Liver (tissue), 9 donors: Measurements from ENCODE around the gene VSIG10L2. TPM values are rescaled to one million over a fixed set of nuclear protein-coding genes. Genes with fewer than 3 reads are reported as not detected.

Experiments
- DNase-seq: peaks from one replicate; pipeline ENCODE4 v3.0.0-alpha.2; 2017; ENCODE audit warnings: low spot score
- H3K27ac ChIP-seq, 2 donors: one replicate each; pipeline ENCODE4 v1.7.0; 2013; ENCODE audit warnings: inconsistent platforms in 2 of 2, low read length in 2 of 2, control low read depth in 1 of 2, low read depth in 1 of 2, mild to moderate bottlenecking in 1 of 2
- H3K27me3 ChIP-seq, 4 donors: one replicate each; pipeline versions ENCODE4 v1.6.1 to v1.7.0; 2013; ENCODE audit warnings: low read length in 3 of 4, inconsistent platforms in 1 of 4, mild to moderate bottlenecking in 1 of 4, moderate library complexity in 1 of 4; ENCODE audit not compliant: control insufficient read depth in 4 of 4, insufficient read depth in 4 of 4
- H3K36me3 ChIP-seq, 4 donors: one replicate each; pipeline versions ENCODE4 v1.6.1 to v1.7.0; 2013; ENCODE audit warnings: low read length in 3 of 4, mild to moderate bottlenecking in 3 of 4, low read depth in 1 of 4, moderate library complexity in 1 of 4; ENCODE audit not compliant: control insufficient read depth in 4 of 4, insufficient read depth in 3 of 4
- H3K4me1 ChIP-seq, 4 donors: one replicate each; pipeline versions ENCODE4 v1.6.1 to v1.7.0; 2013; ENCODE audit warnings: low read length in 3 of 4, mild to moderate bottlenecking in 3 of 4, moderate library complexity in 1 of 4; ENCODE audit not compliant: control insufficient read depth in 4 of 4, insufficient read depth in 4 of 4
- H3K4me3 ChIP-seq, 3 donors: one replicate each; pipeline versions ENCODE4 v1.6.1 to v1.7.0; 2013; ENCODE audit warnings: low read length in 3 of 3, control low read depth in 1 of 3, low read depth in 1 of 3, mild to moderate bottlenecking in 1 of 3
- H3K9ac ChIP-seq, 2 donors: one replicate each; pipeline ENCODE4 v1.7.0; 2013; ENCODE audit warnings: low read length in 2 of 2, mild to moderate bottlenecking in 2 of 2, moderate library complexity in 2 of 2, control low read depth in 1 of 2, low read depth in 1 of 2
- H3K9me3 ChIP-seq, 4 donors: one replicate each; pipeline versions ENCODE4 v1.6.1 to v1.7.0; 2013; ENCODE audit warnings: low read length in 3 of 4; ENCODE audit not compliant: control insufficient read depth in 4 of 4
- ATF3 ChIP-seq: IDR thresholded peaks from 2 replicates; pipeline ENCODE4 v1.6.1; 2016; ENCODE audit warnings: antibody characterized with exemption
- CTCF ChIP-seq: fragments of 150-350 bp; IDR thresholded peaks from 2 replicates; pipeline ENCODE4 v1.5.1; 2017; ENCODE audit warnings: improper control_type of control experiment, low read depth, low read length; ENCODE audit not compliant: missing input control
- EGR1 ChIP-seq, 2 donors: IDR thresholded peaks; 2 replicates each; pipeline ENCODE4 v1.6.1; 2016 to 2018; ENCODE audit warnings: antibody characterized with exemption in 2 of 2, low read depth in 2 of 2
- FOXA1 ChIP-seq: IDR thresholded peaks from 2 replicates; pipeline ENCODE4 v1.6.1; 2016; ENCODE audit warnings: antibody characterized with exemption
- FOXA2 ChIP-seq: IDR thresholded peaks from 2 replicates; pipeline ENCODE4 v1.6.1; 2016; ENCODE audit warnings: antibody characterized with exemption
- GABPA ChIP-seq, 2 donors: IDR thresholded peaks in 1 of 2; conservative IDR thresholded peaks in 1 of 2; 2 replicates each; pipeline ENCODE4 v1.6.1; 2016; ENCODE audit warnings: antibody characterized with exemption in 2 of 2, mild to moderate bottlenecking in 1 of 2, moderate library complexity in 1 of 2
- HNF4A ChIP-seq, 2 donors: conservative IDR thresholded peaks; 2 replicates each; pipeline ENCODE4 v1.6.1; 2016; ENCODE audit warnings: antibody characterized with exemption in 2 of 2, mild to moderate bottlenecking in 2 of 2
- HNF4G ChIP-seq: IDR thresholded peaks from 2 replicates; pipeline ENCODE4 v1.6.1; 2016; ENCODE audit warnings: antibody characterized with exemption
- JUND ChIP-seq, 2 donors: IDR thresholded peaks; 2 replicates each; pipeline ENCODE4 v1.6.1; 2016; ENCODE audit warnings: antibody characterized with exemption in 2 of 2
- MAX ChIP-seq: IDR thresholded peaks from 2 replicates; pipeline ENCODE4 v1.6.1; 2016; ENCODE audit warnings: antibody characterized with exemption
- NR2F2 ChIP-seq: IDR thresholded peaks from 2 replicates; pipeline ENCODE4 v1.6.1; 2016; ENCODE audit warnings: antibody characterized with exemption
- RAD21 ChIP-seq, 2 donors: IDR thresholded peaks; 2 replicates each; pipeline ENCODE4 v1.6.1; 2016; ENCODE audit warnings: antibody characterized with exemption in 2 of 2, mild to moderate bottlenecking in 2 of 2
- REST ChIP-seq: IDR thresholded peaks from 2 replicates; pipeline ENCODE4 v1.6.1; 2016; ENCODE audit warnings: antibody characterized with exemption, mild to moderate bottlenecking
- RXRA ChIP-seq, 2 donors: IDR thresholded peaks; 2 replicates each; pipeline ENCODE4 v1.6.1; 2017 to 2018; ENCODE audit warnings: antibody characterized with exemption in 2 of 2, mild to moderate bottlenecking in 1 of 2
- TAF1 ChIP-seq: conservative IDR thresholded peaks from 2 replicates; pipeline ENCODE4 v1.6.1; 2016; ENCODE audit warnings: antibody characterized with exemption, mild to moderate bottlenecking
- YY1 ChIP-seq: IDR thresholded peaks from 2 replicates; pipeline ENCODE4 v1.6.1; 2016; ENCODE audit warnings: antibody characterized with exemption, mild to moderate bottlenecking
- WGBS: extraction: QIAGEN DNeasy Blood & Tissue Kit; methylation state at CpG from one replicate; pipeline ENCODE4 v1.1.7; 2013; 5-methylcytosine and 5-hydroxymethylcytosine counted together
- polyA plus RNA-seq, 2 donors: library from polyadenylated mRNA; stranded (reverse) in 1 of 2; unstranded in 1 of 2; fragments of 200-250 nt in 1 of 2; fragments of >200 nt in 1 of 2; fragmentation: Nextera tagmentation in 1 of 2; extraction: Ambion mirVana in 1 of 2; gene quantifications; one replicate each; pipeline versions ENCODE4 v1.2.1 to v1.2.3, GENCODE V29; 2013 to 2015
- total RNA-seq, 2 donors: library from RNA; depleted of rRNA; stranded (reverse); fragments of >200 nt; gene quantifications; one replicate each; pipeline ENCODE4 v1.2.3, GENCODE V29; 2014
- donor health status: healthy.
- donor health status: healthy.
- donor health status: healthy.
- donor health status: healthy.
- donor health status: healthy.

VSIG10L2 gene
- total and polyA plus RNA-seq, 4 donors = not detected

- TF ChIP-seq EGR1 (IDR thresholded peaks at IDR 0.05; ENCODE audit: low read depth in 2 of 2) (no peak), FOXA2 (no peak)
Observed at GRCh38 chr11:125943661-125944349, 2.0 kb upstream of the VSIG10L2 start (continued).

GRCh38 chr11:125944350-125945010, 1.4 kb upstream of the VSIG10L2 start:
- WGBS = 86% methylated on average over 13 of the region's 13 CpGs
- Histone ChIP-seq H3K36me3 (no peaks in the 10 kb centered on the region), H3K4me1 (peaks cover 0 to 5% (median 1%) of the 10 kb centered on the region in 4 donors), H3K27me3 (no peaks in the 10 kb centered on the region), H3K9ac (no peak overlapping the region), H3K9me3 (no peaks in the 10 kb centered on the region), H3K4me3 (no peak overlapping the region), H3K27ac (no peak overlapping the region)
- peak; percentile 23 for DNase-seq
- no peak for TF ChIP-seq TAF1
- TF ChIP-seq NR2F2 = no peak
- no peak for TF ChIP-seq FOXA1
- no peak for TF ChIP-seq HNF4A (conservative IDR thresholded peaks at IDR 0.05)
- no peak for TF ChIP-seq JUND (IDR thresholded peaks at IDR 0.05)
- TF ChIP-seq MAX = no peak
- TF ChIP-seq REST = no peak
- TF ChIP-seq HNF4G = no peak

GRCh38 chr11:125945011-125945796, 640 bp upstream of the VSIG10L2 start:
- no peaks in the 10 kb centered on the region for H3K27me3 ChIP-seq
- no peak for TF ChIP-seq MAX
- TF ChIP-seq HNF4G = no peak
- TF ChIP-seq YY1 = no peak
- no peak for TF ChIP-seq RAD21 (IDR thresholded peaks at IDR 0.05)
- TF ChIP-seq FOXA2 = no peak
- no peak for TF ChIP-seq RXRA (IDR thresholded peaks at IDR 0.05)
- TF ChIP-seq REST = no peak
- TF ChIP-seq JUND (IDR thresholded peaks at IDR 0.05) = no peak
- no peak for TF ChIP-seq GABPA (IDR thresholded peaks at IDR 0.05 in 1 of 2, conservative IDR thresholded peaks at IDR 0.05 in 1 of 2)
- no peak for TF ChIP-seq ATF3
- no peak for TF ChIP-seq NR2F2
- no peak for TF ChIP-seq CTCF
- H3K27ac ChIP-seq = no peak overlapping the region
- DNase-seq = peak; percentile 27
- no peak overlapping the region for H3K4me3 ChIP-seq
- 77% methylated on average over 15 of the region's 15 CpGs for WGBS
- no peak overlapping the region for H3K9ac ChIP-seq
- H3K4me1 ChIP-seq = peaks cover 0 to 5% (median 1%) of the 10 kb centered on the region in 4 donors
- no peaks in the 10 kb centered on the region for H3K36me3 ChIP-seq
- no peaks in the 10 kb centered on the region for H3K9me3 ChIP-seq
